LNCaP clone FGC (cell line): ENCODE data around the gene IFNL2.
A peak's percentile ranks its signal among the peaks of the same experiment; 100 is the strongest.
"Not testable (repeated sequence)": the region's sequence is repeated elsewhere in the genome, so short reads cannot be mapped to it uniquely, and the experiment has no call there.

Experiments used
- DNase-seq: peaks from one replicate; pipeline ENCODE4 v3.0.0-alpha.2; 2011; ENCODE audit warnings: low read depth
- H3K4me3 ChIP-seq: 2 replicates; pipeline ENCODE4 v1.5.1; 2011; ENCODE audit warnings: mild to moderate bottlenecking, low read depth, low read length, control low read depth
- CTCF ChIP-seq: IDR thresholded peaks from 2 replicates; pipeline ENCODE4 v1.5.1; 2012; ENCODE audit warnings: mild to moderate bottlenecking; ENCODE audit not compliant: control insufficient read depth, insufficient read depth; ENCODE audit errors: extremely low read depth

The IFNL2 gene

GRCh38 chr19:39237200-39238184, 30.7 kb upstream of the IFNL2 start:
- H3K4me3 ChIP-seq: no peak overlapping the region
- TF ChIP-seq CTCF: no peak
- DNase-seq: peak; percentile 23

DNA sequence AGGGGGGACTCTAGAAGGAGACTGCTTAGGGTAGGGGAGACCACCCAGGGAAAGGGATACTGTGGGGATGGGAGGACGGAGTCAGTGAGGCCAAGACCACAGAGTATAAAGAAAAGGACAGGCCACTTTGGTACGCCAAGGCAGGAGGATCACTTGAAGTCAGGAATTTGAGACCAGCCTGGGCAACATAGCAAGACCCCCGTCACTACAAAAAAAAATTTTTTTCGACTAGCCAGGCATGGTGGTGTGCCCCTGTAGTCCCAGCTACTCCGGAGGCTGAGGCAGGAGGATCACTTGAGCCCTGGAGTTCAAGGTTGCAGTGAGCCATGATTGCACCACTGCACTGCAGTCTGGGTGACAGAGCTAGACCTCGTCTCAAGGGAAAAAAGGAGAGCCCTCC, 30.0 kb upstream of the IFNL2 start:
- TF ChIP-seq CTCF: no peak
- no peak for DNase-seq
- H3K4me3 ChIP-seq: no peak overlapping the region

DNA sequence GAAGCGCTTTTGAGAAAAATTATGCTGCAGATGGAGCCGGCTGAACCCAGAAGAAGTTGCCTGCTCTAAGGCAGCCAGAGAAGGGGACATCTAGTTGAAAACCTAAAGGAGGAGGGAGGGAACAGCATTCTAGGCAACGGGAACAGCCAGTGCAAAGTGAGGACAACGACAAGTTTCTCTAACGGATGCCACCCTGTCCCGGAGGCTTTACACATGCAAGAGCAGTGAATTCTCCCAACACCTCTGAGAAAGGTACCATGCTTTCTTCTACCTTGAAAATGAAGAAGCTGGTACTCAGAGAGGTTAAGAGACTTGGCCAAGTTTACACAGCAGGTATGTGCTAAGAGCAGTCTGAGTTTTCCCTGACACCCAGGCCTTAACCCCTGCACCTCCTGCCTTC, 29.3 kb upstream of the IFNL2 start:
- DNase-seq: no peak
- no peak for TF ChIP-seq CTCF
- H3K4me3 ChIP-seq: no peak overlapping the region

GRCh38 chr19:39240421-39240820, 27.8 kb upstream of the IFNL2 start:
- H3K4me3 ChIP-seq: no peak overlapping the region
- no peak for TF ChIP-seq CTCF
- DNase-seq: no peak

DNA sequence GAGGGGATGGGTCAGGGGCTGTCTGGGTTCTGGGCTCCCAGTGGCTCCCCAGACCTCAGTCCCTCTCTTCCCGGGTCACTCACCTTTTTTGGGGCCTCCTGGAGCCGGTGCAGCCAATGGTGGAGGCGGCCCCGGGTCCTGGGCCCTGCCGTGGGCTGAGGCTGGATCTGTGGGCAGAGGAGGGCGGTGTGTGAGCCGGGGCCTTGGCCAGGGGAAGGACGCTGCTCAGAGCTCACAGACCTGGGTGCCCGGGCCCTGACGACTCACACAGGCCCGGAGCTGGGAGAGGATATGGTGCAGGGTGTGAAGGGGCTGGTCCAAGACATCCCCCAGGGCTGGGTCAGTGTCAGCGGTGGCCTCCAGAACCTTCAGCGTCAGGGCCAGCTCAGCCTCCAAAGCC, 24.5 kb upstream of the IFNL2 start:
- not testable (repeated sequence) for H3K4me3 ChIP-seq, DNase-seq

GRCh38 chr19:39244410-39245100, 23.6 kb upstream of the IFNL2 start, which contains the start of gene IFNL3:
Gene IFNL3, minus strand, starts transcription at chr19:39245006. Its CDS starts 39 bp downstream, at chr19:39244967.
- H3K4me3 ChIP-seq, DNase-seq: not testable (repeated sequence)

DNA sequence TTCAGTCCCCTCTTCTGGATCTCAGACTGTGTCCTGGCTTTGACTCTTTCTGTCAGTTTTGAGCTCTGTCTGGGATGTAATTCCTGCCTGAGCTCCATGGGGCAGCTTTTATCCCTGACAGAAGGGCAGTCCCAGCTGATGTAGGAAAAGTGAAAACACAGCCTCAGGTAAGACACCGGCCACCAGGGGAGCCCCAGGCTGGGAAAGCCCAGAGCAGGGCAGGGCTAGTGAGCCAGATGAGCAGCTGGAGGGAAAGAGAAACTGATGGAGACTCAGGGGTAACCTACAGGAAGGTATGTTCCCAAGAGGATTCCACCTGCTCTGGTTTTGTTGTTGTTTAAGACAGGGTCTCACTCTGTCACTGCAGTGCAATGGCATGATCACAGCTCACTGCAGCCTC, 23.0 kb upstream of the IFNL2 start:
- DNase-seq: not testable (repeated sequence)

DNA sequence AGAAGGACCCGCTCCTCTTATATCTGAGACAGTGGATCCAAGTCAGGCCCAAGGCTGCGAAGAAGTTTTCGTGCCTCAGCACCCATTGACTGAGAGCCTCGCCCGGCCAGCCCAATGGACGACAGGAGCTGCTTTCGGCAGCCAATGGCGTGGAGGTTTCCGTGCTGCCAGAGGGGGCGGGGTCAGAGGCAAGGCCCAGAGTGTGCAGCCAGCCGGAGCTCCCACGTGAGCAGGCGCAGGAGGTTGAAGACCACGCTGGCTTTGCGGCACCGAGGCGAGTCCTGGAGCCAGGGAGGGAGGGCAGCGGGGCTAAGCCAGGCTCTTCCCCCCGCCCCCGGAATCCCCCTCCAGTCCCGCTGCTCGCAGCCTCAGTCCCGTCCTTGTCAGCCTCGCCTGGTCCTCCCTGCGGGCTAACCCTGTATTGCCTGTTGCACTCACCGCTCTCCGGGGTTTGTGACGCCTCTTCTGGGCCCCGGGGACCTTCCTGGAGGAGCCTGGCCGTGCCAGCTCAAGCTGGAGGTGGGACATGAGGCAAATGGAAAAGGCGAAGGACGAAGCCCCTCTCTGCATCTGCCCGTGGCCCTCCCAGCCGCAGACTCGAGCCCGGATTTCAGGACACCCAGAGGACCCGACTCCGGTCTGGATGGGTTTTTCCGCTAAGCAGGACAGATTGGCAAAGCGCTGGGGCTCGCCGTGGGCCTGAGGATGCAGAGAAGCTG, 21.1 kb upstream of the IFNL2 start:
- DNase-seq: no peak
- no peak for TF ChIP-seq CTCF
- H3K4me3 ChIP-seq: no peak overlapping the region

More for the DNA sequence above, 23.0 kb upstream of the IFNL2 start:
- H3K4me3 ChIP-seq: not testable (repeated sequence)
